NCI-H128 (cell line): ENCODE data around the gene CRACDL.
A peak's percentile ranks its signal among the peaks of the same experiment; 100 is the strongest.

Source experiments
- DNase-seq: peaks from one replicate; lab custom pipeline; 2025; ENCODE audit not compliant: unreplicated experiment; lab: John Stamatoyannopoulos, UW

Gene CRACDL

GRCh38 chr2:98924910-98925309, 11.1 kb downstream of the CRACDL start:
- no peak for DNase-seq

- no peak for DNase-seq
These were observed 11.8 kb downstream of the CRACDL start for GRCh38 chr2:98924038-98924830.

- DNase-seq, result no peak
These were observed 12.6 kb downstream of the CRACDL start for GRCh38 chr2:98923244-98923940.

- DNase-seq, result no peak
These were observed 15.0 kb downstream of the CRACDL start for GRCh38 chr2:98921062-98921461.

- DNase-seq, result no peak
These were observed 19.0 kb downstream of the CRACDL start for GRCh38 chr2:98917031-98917471.

GRCh38 chr2:98915751-98916358, 20.2 kb downstream of the CRACDL start:
- no peak for DNase-seq

- no peak for DNase-seq
These were observed 21.1 kb downstream of the CRACDL start for GRCh38 chr2:98914713-98915580.

- DNase-seq, result peak; percentile 87
These were observed 21.9 kb downstream of the CRACDL start for GRCh38 chr2:98913916-98914712.

- no peak for DNase-seq
These were observed 22.8 kb downstream of the CRACDL start for GRCh38 chr2:98912957-98913915.

- peak; percentile 88 for DNase-seq
These were observed 23.7 kb downstream of the CRACDL start for GRCh38 chr2:98912221-98912851.

- no peak for DNase-seq
These were observed 24.5 kb downstream of the CRACDL start for GRCh38 chr2:98911376-98912154.

- no peak for DNase-seq
These were observed 25.0 kb downstream of the CRACDL start for GRCh38 chr2:98911126-98911375.

GRCh38 chr2:98910349-98911125, 25.5 kb downstream of the CRACDL start:
- DNase-seq, result no peak

GRCh38 chr2:98909317-98910211, 26.5 kb downstream of the CRACDL start:
- peak; percentile 92 for DNase-seq

GRCh38 chr2:98908931-98909316, 27.1 kb downstream of the CRACDL start:
- no peak for DNase-seq
